Skeletal muscle satellite cell (primary cell): ENCODE measurements around the gene CACNA2D3.
"Not testable (repeated sequence)": the region's sequence is repeated elsewhere in the genome, so short reads cannot be mapped to it uniquely, and the experiment has no call there.

Experiments
- H3K27me3 ChIP-seq: 2 replicates; pipeline ENCODE4 v1.7.0; 2013; ENCODE audit warnings: low read length; ENCODE audit not compliant: control insufficient read depth, insufficient read depth
- H3K36me3 ChIP-seq: 2 replicates; pipeline ENCODE4 v1.7.0; 2013; ENCODE audit warnings: mild to moderate bottlenecking, control low read depth, low read length; ENCODE audit not compliant: insufficient read depth
- H3K4me1 ChIP-seq: 2 replicates; pipeline ENCODE4 v1.7.0; 2013; ENCODE audit warnings: low read length; ENCODE audit not compliant: control insufficient read depth, insufficient read depth
- H3K4me2 ChIP-seq: 2 replicates; pipeline ENCODE4 v1.7.0; 2013; ENCODE audit warnings: mild to moderate bottlenecking, low read length
- H3K4me3 ChIP-seq: 2 replicates; pipeline ENCODE4 v1.7.0; 2013; ENCODE audit warnings: low read length
- H3K9ac ChIP-seq: 2 replicates; pipeline ENCODE4 v1.7.0; 2013; ENCODE audit warnings: mild to moderate bottlenecking, low read depth, low read length, moderate library complexity
- H3K9me3 ChIP-seq: replicated peaks from 2 replicates; pipeline ENCODE4 v1.7.0; 2013; ENCODE audit warnings: mild to moderate bottlenecking, control low read depth, low read length

The CACNA2D3 gene

DNA sequence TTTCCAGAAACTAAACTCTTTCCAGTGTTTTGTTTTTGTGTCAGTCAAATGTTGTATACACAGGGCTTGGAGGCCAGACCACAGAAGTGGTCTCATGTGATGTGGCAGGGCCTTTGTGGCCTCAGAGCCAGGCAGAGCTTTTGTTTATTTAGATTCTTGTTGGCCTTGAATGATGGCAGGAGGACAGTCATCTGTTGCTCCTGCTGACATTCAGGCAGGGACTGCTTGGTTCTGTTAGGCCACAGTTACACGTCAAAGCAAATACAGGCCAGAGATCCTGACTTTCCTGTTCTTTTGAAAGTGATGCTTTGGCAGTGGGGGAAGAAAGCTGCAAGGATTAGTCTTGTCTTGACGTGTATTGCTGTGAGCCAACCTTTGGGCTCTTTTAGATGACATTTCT lies 325.1 kb downstream of the CACNA2D3 start:
- Histone ChIP-seq H3K9me3 (no peaks in the 10 kb centered on the region), H3K4me3 (no peak overlapping the region), H3K36me3 (no peaks in the 10 kb centered on the region), H3K4me1 (no peaks in the 10 kb centered on the region), H3K4me2 (no peak overlapping the region), H3K27me3 (no peaks in the 10 kb centered on the region), H3K9ac (no peak overlapping the region)

DNA sequence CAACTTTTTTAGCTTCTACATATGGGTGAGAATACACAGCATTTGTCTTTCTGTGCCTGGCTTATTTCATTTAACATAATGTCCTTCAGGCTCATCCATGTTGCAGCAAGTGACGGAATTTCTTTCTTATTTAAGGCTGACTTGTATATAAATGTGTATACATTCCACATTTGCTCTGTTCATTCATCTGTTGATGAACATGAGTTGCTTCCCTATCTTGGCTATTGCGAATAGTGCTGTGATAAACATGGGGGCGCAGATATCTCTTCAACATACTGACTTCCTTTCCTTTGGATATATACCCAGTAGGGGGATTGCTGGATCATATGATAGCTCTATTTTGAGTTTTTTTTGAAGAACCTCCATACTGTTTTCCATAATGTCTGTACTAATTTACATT lies 332.5 kb downstream of the CACNA2D3 start:
- Histone ChIP-seq H3K36me3 (no peaks in the 10 kb centered on the region), H3K4me1 (no peaks in the 10 kb centered on the region), H3K9me3 (no peaks in the 10 kb centered on the region), H3K4me3 (no peak overlapping the region), H3K4me2 (no peak overlapping the region), H3K27me3 (no peaks in the 10 kb centered on the region), H3K9ac (no peak overlapping the region)

DNA sequence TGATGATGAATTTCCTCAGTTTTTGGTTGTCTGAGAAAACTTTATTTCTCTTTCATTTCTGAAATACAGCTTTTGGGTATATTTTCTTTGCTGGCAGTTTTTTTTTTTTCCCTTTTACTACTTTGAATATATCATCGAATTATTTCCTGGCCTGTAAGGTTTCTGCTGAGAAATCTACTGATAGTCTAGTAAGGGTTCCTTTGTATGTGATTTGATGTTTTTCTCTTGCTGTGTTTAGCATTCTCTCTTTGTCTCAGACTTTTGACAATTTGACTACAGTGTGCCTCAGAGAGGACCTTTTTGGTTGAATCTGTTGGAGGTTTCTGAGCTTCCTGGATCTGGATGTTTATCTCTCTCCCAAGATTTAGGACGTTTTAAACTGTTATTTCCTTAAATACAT lies 336.0 kb downstream of the CACNA2D3 start:
- Histone ChIP-seq H3K36me3 (no peaks in the 10 kb centered on the region), H3K9ac (no peak overlapping the region), H3K4me1 (no peaks in the 10 kb centered on the region), H3K27me3 (no peaks in the 10 kb centered on the region), H3K9me3 (no peaks in the 10 kb centered on the region), H3K4me2 (no peak overlapping the region), H3K4me3 (no peak overlapping the region)

DNA sequence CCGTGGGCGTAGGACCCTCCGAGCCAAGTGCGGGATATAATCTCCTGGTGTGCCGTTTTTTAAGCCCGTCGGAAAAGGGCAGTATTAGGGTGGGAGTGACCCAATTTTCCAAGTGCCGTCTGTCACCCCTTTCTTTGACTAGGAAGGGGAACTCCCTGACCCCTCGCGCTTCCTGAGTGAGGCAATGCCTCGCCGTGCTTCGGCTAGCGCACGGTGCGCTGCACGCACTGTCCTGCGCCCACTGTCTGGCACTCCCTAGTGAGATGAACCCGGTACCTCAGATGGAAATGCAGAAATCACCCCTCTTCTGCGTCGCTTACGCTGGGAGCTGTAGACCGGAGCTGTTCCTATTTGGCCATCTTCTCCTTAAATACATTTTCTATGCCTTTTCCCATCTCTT lies 342.2 kb downstream of the CACNA2D3 start:
- not testable (repeated sequence) for H3K4me1 ChIP-seq, H3K4me3 ChIP-seq, H3K36me3 ChIP-seq, H3K27me3 ChIP-seq, H3K4me2 ChIP-seq, H3K9me3 ChIP-seq, H3K9ac ChIP-seq

DNA sequence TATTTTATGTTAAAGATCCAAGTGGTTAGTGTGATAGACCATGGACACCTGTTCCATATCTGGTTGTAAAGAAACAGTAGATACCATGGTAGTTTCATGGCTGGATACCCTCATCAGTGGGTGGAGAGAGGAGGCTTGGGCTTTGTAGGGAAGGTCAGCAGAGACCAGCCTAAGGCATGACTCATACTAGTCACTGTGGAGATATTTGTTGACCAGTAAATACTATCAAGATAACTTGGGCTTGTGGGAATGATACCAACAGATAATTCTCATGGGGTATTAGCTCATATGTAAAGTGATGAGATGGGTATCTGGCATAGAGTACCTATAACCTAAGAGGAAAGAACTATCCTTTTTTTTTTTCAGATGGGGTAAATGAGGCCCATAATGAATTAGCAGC lies 354.5 kb downstream of the CACNA2D3 start:
- H3K4me1 ChIP-seq, result no peaks in the 10 kb centered on the region
- no peak overlapping the region for H3K9ac ChIP-seq
- no peaks in the 10 kb centered on the region for H3K27me3 ChIP-seq
- peaks cover 3% of the 10 kb centered on the region for H3K9me3 ChIP-seq
- H3K4me2 ChIP-seq, result no peak overlapping the region
- no peak overlapping the region for H3K4me3 ChIP-seq
- H3K36me3 ChIP-seq, result no peaks in the 10 kb centered on the region

DNA sequence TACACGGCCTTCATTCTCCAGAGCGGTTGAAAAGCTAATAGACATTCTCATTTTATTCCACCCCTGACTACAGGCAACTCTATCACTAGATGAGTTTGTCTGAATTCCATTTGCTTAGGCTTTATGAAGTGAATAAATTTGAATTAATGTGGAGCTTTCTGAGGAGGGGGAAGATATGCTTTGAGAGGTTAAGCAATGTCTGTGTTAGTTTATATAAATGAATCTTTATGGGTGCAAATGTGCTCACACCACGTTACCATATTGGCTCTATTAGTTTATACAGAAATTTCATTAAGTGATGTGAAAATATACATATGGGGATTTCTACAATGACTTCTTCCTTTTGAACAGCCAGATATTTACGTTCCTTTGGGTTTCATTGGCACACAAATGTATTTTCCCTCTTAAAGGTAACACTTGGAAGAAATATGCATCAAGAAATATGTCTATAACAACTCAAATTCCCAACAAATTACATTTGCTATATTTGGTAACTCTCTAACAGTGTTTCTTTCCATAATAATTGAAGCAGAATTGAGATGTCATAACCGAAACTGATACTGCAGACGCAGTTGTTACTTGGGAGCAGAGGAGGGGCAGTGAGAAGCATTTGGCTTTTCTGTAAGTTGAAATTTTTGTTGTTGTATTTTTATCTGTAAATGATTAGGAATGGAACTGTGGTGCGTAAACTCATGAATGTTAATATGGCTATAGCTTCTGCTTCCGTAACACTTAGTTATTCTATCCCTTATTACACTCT lies 359.4 kb downstream of the CACNA2D3 start:
- Histone ChIP-seq H3K9me3 (peaks cover 3% of the 10 kb centered on the region), H3K4me2 (no peak overlapping the region), H3K36me3 (no peaks in the 10 kb centered on the region), H3K4me3 (no peak overlapping the region), H3K9ac (no peak overlapping the region), H3K27me3 (no peaks in the 10 kb centered on the region), H3K4me1 (no peaks in the 10 kb centered on the region)

DNA sequence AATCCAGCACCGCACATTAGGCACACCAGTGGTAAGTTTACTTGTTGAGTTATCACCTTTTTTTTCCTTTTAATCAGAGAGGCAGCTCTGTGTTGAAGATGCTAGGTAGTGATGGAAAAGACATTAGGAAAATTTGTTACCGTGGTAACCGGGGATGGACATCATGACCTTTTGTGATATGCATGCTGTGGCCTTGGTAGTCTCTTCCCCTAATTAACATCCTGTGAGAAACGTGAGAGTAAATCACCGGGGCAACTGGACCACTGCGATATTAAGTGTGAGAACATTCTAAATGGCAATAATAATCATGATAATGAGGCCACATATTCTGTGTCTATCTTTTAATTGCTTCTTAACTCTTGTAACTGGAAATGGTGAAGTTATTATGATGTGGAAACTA lies 362.0 kb downstream of the CACNA2D3 start:
- Histone ChIP-seq H3K9me3 (peaks cover 3% of the 10 kb centered on the region), H3K4me3 (no peak overlapping the region), H3K27me3 (no peaks in the 10 kb centered on the region), H3K36me3 (no peaks in the 10 kb centered on the region), H3K4me1 (no peaks in the 10 kb centered on the region), H3K9ac (no peak overlapping the region), H3K4me2 (no peak overlapping the region)

DNA sequence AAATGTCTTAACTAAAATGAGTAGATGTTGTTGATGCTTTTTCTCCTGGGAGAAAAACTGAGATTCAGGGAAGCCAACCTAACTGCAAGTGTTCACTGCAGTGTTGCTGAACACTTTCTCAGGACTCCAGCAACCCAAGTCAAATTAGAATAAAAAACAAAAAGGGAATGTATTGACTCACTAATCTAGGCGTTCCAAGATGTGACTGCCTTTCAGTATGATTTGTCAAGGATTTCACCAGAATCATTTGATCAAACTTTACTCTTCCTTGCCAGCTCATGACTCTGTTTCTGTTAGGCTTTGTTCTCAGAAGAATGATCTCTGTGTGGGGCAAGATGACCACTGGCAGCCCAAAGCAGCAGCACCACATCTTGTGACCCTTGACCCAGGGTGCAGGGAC lies 364.0 kb downstream of the CACNA2D3 start:
- no peak overlapping the region for H3K9ac ChIP-seq
- no peak overlapping the region for H3K4me3 ChIP-seq
- H3K27me3 ChIP-seq, result no peaks in the 10 kb centered on the region
- H3K4me1 ChIP-seq, result no peaks in the 10 kb centered on the region
- no peak overlapping the region for H3K4me2 ChIP-seq
- no peaks in the 10 kb centered on the region for H3K36me3 ChIP-seq
- no peaks in the 10 kb centered on the region for H3K9me3 ChIP-seq

DNA sequence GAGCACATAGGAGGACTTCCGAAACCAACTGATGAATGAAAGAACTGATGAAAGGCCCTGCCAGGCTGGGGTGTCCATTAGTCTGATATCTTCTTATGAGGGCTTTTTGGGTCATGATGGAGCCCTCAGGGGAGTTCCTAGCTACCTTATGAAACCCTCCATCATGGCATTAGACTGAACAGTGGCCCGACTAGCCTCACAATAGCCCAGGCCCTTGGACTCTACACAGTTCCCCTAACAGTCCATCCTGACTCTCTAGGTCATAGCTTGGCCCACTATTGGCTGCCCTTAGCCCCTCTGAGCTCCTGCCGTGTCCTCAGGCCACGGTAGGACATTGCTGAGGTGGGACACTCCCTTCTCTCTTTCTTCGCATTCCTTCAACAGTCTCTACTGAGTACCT lies 365.9 kb downstream of the CACNA2D3 start:
- Histone ChIP-seq H3K36me3 (no peaks in the 10 kb centered on the region), H3K4me1 (no peaks in the 10 kb centered on the region), H3K27me3 (no peaks in the 10 kb centered on the region), H3K4me2 (no peak overlapping the region), H3K9me3 (no peaks in the 10 kb centered on the region), H3K9ac (no peak overlapping the region), H3K4me3 (no peak overlapping the region)

DNA sequence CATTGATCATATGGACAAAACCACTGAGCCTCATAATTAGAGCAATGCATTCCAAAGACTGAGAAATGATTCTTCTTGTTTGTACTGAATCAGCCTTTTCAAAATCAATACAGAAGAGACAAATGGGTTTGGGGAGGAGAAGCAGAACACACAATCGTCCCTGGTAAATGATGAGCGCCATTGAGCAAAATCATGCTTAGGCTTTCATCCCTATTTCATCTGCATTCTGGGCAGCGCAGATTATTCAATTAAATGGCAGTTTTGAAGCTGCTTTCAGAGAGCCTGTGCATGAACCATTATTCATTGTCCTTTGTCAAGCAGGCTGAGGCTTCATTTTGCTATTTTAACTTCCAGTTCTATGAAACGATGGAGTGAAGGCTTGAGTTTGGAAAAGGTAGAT lies 371.9 kb downstream of the CACNA2D3 start:
- H3K9ac ChIP-seq, result no peak overlapping the region
- H3K4me3 ChIP-seq, result no peak overlapping the region
- H3K4me1 ChIP-seq, result no peaks in the 10 kb centered on the region
- no peaks in the 10 kb centered on the region for H3K27me3 ChIP-seq
- no peak overlapping the region for H3K4me2 ChIP-seq
- no peaks in the 10 kb centered on the region for H3K36me3 ChIP-seq
- H3K9me3 ChIP-seq, result no peaks in the 10 kb centered on the region

DNA sequence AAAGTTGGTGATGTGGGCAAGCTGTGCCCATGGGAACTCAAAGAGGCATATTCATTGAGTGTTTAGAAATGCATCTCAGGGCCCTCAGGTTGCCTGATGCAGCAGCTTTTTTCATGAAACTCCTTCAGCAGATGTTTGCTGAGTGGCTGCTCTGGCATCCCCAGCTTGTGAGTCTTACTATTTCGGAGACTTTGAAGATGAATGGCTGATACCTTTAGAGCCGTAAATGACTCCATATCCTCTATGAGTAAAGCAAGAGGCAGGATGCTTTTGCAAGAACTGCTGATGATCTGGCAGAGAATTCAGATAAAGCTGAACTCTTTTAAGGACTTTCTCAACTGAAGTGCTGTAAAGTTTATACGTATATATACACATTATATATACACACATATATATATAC lies 384.3 kb downstream of the CACNA2D3 start:
- Histone ChIP-seq H3K9me3 (peaks cover 5% of the 10 kb centered on the region), H3K4me1 (no peaks in the 10 kb centered on the region), H3K9ac (no peak overlapping the region), H3K4me2 (no peak overlapping the region), H3K4me3 (no peak overlapping the region), H3K27me3 (no peaks in the 10 kb centered on the region), H3K36me3 (no peaks in the 10 kb centered on the region)

DNA sequence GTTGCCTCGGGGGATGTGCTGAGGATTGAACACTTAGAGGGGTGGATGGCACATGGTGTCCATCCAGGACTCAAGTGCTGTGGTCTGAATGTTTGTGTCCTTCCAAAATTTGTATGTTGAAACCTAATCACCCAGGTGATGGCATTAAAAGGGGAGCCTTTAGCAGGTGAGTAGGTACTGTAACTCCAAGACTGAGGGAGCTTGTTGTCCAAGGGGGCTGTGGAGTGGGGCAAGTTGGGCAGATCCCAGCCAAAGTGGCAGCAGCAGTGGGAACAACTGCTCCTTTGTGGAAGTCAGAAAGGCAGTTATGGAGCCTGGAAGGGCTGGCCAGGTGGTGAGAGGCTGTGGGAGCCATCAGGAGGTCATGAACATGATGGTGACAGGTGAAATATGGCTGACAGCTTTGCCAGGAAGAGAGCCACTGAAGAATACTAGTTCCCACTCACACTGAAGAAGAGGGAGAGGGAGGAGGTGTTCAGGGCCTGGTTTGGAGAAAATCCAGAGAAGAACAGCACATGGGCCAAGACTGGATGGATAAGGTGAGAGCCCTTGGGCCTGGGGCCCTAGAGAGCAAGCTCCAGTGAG lies 385.6 kb downstream of the CACNA2D3 start:
- Histone ChIP-seq H3K27me3 (no peaks in the 10 kb centered on the region), H3K9me3 (peaks cover 5% of the 10 kb centered on the region), H3K9ac (no peak overlapping the region), H3K4me2 (no peak overlapping the region), H3K36me3 (no peaks in the 10 kb centered on the region), H3K4me1 (no peaks in the 10 kb centered on the region), H3K4me3 (no peak overlapping the region)
